HT1080 (cell line): ENCODE measurements around the gene RFT1. TPM values are rescaled to one million over a fixed set of nuclear protein-coding genes. Genes with fewer than 3 reads are reported as not detected.

Experiments
- DNase-seq: peaks from one replicate; pipeline ENCODE4 v3.0.0-alpha.2; 2015; ENCODE audit warnings: low read depth
- polyA plus RNA-seq, 2 experiments: library from polyadenylated mRNA; depleted of rRNA; stranded (reverse); fragments of >200 nt; gene quantifications; 2 replicates each; pipeline ENCODE4 v1.2.3, GENCODE V29; 2015
- total RNA-seq: library from RNA; depleted of rRNA; stranded (reverse); fragments of >200 nt; shearing (Covaris generic); gene quantifications from 2 replicates; pipeline ENCODE4 v1.2.3, GENCODE V29; 2014; rRNA removed

Gene RFT1, protein sequence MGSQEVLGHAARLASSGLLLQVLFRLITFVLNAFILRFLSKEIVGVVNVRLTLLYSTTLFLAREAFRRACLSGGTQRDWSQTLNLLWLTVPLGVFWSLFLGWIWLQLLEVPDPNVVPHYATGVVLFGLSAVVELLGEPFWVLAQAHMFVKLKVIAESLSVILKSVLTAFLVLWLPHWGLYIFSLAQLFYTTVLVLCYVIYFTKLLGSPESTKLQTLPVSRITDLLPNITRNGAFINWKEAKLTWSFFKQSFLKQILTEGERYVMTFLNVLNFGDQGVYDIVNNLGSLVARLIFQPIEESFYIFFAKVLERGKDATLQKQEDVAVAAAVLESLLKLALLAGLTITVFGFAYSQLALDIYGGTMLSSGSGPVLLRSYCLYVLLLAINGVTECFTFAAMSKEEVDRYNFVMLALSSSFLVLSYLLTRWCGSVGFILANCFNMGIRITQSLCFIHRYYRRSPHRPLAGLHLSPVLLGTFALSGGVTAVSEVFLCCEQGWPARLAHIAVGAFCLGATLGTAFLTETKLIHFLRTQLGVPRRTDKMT
- total RNA-seq, result 19.5 and 35.0 TPM in 2 replicates
- polyA plus RNA-seq (2015; cell fraction: cytosol; rRNA removed), result 38.3 and 48.0 TPM in 2 replicates
- 38.2 and 41.4 TPM in 2 replicates for polyA plus RNA-seq (2015; cell fraction: nucleus; rRNA removed)

DNA sequence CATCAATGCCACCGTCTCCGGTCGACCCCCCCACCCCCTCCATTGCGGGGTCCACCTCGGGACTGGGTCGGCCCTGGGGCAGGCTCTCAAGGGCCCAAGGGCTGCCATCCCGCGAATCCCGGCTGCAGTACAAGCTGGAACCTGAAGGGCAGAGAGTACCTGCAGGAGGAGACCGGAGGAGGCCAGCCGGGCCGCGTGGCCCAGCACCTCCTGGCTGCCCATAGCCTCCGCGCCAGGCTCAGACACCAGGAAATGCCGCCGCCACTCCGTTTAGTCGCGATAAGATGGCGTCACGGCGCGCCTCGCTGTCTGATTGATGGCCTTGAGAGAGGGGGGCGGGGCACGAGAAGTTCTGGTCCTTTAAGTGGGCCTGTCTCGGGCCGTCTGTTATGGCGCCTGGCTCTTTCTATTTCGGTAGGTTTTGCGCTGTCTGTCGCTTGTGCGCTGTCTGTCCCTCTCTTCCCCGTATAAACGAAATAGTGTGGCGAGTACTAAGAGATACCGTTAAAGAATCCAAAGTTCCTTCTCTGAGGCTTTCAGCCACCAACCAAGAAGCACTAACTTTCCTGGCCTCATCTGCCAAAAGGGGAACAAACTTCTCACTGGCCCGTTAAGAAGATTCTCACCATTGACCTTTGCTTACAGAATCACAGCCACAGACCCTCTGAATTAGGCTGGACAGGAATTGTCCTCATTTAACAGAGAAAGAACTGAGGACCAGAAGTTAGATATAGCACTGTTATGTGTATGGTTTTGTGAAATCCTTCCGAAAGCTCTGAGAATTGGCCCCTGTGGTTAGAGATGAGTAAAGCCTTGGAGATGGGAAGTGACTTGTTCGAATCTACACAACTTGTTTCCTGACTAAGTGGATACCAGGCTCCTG, at the start of gene RFT1:
Gene RFT1 (minus strand): TSS at position 257 of the 883 bp plus-strand sequence. CDS start 35 bp downstream, at position 222.
- peak; percentile 92 for DNase-seq

DNA sequence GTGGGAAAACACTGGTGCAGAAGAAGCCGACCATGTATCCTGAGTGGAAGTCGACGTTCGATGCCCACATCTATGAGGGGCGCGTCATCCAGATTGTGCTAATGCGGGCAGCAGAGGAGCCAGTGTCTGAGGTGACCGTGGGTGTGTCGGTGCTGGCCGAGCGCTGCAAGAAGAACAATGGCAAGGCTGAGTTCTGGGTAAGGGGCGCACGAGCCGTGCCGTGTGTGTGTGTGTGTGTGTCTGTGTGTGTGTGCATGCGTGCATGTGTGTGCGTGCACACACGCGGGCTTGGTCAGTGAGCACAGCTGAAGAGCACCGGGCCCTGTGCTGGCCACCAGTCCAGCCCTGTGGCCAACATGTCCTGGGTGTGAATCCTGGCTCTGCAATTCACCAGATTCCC, 49.3 kb upstream of the RFT1 start:
- no peak for DNase-seq

DNA sequence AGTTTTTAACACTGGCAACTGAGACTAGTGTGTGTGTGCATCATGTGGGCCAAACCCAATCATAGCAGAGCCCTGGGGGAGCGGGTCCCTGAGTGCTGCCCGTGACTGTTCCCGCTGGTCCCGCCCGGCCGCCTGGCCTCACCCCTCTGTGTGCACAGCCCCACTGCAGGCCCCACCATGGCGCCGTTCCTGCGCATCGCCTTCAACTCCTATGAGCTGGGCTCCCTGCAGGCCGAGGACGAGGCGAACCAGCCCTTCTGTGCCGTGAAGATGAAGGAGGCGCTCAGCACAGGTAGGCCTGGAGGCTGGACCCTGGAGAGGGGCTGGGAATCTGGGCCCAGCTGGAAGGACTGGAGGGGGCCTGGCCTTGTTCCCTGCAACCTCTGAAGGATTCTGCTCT, 48.0 kb upstream of the RFT1 start:
- DNase-seq, result no peak

DNA sequence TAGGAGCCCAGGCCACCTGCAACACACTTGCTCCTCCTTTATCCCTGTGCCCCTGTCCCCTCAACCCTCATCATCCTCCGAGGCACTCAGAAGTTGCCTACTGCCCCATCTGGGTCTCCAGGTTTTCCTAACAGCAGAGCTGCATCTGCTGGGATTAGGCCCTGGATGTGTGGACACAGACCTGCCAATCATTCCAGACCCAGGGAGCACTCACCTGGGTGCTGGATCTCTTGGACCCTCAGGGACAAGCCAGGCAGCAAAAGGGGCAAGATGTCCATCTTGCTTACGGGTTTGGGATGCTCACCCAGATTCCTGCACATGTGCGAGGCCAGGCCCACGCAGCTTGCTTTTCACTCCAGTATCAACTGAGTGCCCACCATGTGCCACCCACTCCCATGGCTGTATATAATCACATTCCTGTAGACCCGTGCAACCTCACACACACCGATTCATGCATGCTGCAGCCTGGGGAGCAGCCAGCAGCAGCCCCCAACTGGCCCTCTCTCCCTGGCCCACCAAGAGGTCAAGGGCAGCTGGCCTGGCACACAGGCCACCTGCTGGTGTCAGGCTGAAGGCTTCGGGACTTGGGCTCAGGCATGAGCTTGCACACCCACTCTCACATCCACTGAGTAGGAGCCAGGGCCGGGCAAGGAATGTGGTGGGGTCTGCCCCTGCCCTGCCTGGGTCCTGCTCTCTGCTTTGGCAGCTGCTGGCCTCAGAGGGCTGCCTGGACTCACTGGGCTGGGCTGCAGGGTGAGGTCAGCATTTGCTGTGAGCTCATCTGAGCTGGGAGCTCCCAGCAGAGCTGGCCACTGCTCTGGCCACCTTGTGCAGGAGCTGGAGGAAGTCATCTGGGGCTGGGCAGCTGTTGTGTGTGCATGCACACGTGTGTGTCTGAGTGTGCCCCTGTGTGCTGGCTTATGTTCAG, 45.6 kb upstream of the RFT1 start:
- no peak for DNase-seq

DNA sequence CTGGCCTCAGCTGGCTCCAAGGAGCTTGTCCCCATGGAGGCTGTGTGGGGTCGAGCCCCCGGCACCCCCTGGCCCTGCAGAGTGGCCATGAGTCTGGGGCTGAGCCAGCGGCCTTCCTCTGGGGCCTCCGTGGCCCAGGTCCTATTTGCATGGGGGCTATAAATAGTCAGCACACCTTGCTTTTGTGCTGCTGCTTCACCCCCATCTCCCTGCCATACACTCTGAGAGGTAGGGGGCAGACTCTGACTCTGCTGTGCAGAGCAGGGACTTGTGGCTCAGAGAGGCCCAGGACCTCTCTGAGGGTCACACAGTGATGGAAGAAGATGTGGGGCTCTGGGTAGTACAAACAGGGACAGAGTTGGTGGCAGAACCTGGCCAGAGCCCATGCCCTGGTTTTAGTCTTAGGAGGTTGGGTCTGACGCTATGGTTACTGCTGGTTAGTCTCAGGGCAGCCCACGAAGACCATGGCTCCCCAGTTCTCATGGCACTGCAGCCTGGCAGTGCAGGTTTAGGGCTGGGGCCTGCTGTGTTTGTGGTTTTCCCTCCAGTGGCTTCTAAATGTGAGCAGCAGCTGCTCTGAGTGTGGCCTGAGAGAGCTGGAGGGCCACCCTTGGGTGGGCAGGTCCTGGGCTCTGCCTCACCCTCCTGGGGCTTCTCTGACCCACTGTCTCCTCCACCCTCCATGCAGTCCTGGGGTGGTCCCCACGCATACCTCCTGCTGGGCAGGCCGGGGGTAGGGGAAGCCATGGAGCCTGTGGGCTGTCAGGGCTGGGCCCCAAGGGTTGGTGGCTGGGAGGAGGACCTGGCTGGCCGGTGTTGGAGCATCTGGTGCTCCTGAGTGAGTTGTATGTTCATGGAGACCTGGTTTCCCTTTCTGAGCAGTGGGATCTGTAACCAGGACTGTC, 44.4 kb upstream of the RFT1 start:
- DNase-seq, result no peak

DNA sequence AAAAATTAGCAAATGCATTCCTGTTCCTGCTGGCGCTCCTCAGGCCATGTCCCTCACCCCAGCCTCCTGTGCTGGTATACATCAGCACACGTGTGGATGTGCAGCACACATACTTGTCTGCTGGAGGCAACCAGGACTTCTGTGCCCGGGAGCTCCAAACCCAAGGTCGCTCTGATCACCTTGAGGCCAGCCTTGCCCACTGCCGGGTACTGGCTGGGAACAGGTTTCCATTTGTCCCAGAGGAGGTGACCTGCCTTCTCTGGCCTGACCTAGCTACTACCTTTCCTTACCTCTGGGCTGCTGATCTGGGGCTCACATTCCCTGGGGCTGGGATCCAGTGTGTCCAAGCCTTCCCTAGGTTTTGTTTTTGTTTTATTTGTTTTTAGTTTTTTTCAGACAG, 42.9 kb upstream of the RFT1 start:
- DNase-seq, result no peak

DNA sequence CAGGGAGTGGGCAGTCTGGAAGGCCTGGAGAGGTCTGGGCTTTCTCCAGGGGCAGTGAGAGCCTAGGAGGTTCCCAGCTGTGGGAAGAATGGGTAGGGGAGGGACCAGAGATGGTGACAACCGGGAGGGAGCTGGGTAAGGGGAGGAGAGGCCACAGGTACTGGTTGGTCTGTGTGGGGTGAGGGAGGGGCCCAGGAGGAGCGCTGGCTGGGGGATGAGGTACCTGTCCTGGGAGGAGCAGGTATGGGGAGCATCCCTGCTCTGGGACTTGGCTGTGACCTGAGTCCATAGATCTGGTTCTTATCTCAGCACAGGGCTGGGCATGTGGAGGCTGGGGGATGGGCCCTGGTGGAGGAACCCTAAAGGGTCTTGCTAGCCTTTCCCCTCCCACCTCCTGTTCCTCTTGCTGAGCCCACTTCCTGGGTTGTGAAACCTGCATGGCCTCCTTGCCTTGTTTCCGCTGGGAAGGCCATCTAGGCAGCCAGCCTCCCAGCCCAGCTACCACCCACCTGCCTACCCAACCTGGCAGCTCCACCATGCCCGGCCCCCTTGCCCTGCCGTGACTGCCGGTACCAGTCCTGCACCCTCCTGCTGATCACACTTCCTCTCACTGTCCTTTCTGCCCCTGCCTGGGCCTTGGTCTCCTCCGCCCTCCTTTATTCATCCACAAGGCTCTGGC, 41.7 kb upstream of the RFT1 start:
- DNase-seq, result no peak

DNA sequence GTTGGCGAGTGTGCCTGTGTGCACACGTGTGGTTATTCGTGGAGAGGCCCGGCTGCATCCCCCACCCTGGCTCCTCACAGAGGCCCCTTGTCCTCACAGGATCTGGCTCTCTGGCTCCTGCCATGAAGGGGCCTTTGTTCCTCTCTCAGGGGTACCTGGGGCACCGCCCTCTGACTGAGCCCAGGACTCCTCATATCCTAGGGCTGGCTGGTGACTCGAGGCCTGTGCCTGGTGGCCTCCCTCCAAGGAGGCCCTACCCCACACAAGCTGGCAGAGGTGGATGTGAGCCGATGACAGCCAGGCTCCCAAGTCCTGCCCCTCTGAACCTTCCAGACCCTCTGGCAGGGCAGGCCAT, 40.8 kb upstream of the RFT1 start:
- DNase-seq, result peak; percentile 33

DNA sequence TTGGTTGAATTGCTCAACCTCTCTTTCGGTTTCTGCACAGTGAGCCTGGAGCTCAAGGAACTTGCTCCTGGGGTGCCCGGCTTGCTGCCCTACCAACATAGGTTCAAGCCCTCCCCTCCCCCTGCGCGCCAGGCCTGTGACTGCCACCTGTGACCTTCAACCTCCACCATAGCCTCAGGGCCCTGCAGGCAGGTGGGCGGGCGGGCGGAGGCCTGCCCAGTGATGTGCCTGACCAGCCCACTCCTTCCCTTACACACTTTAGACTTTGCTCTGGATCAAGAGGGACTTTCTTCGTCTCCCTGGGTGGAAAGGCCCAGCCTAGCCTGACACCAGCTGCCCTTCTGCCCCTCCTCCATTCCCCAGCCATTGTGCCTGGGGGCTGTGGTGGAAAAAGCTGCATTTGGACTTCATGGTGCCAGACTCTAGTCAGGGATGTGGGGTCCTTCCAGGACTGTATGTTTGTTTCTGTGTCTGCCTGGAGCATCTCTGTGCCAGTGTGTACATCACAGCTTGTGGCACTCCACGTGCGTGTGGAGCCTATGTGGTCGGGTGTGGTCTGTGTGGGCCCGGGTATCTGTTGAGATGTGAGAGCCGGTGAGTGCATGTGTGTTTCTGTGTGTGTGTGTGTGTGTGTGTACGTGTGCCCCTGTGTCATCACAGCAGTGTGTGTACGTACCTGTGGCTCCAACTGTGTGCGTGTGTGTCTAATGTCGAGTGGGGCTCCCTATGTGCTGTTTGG, 40.3 kb upstream of the RFT1 start:
- no peak for DNase-seq

DNA sequence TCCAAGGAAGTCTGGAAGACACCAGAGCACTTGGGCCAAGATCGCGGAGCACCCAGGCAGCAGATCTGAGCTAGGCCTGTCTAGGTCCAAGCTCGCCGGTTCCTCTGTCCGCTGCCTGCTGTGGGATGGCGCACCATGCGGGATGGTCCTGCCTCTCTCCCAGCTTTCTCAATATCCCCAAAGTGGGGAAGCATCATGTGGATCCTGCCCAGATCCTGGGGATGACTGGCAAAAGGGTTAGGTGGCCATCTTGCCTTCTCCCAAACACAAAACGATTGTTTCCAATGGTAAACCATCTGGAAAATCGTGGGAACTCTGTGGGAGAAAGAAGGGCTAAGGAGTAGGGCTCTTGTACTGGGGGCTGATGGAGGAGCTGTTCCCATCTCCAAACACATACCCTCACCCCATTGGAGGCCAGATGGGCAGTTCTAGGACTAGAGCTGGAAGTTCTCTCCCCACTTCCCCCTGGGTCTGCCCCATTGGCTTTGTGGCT, 39.6 kb upstream of the RFT1 start:
- no peak for DNase-seq

DNA sequence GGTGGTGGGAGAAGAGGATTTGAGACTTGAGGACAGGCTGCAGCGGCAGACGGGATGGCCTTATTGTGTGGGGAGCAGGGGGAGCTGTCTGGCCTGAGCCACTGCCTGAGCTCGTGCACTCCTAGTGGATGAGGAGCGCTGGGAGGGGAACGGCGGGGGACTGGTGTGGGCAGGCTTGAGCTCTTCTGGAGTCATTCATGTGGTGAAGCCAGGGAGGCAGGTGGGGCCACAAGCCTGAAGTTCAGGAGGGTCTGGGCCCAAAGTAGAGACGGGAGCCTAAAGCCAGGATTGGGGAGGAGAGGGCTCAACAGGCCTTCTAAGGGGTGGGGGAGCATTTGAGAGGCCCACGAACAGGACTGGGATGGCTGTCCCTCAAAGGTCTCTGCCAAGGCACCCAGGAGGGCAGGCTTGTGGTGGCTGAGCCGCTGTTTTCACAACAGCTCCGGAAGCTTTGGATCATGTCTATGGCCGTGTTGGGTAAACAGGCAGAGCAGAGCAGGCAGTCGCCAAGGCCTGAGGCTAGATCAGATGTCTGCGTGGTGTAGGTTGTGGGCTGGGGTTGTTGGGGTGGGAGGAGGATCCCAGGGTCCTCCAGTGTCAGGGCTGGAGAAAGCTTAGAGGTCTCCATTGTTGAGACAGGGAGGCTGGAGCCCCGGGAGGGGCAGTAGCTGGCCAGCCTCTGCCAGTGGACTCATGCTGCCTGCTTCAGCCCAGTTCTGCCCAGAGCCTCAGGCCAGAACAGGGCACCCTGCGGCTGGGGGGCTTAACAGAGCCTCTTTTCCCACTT, 39.0 kb upstream of the RFT1 start:
- DNase-seq, result no peak

DNA sequence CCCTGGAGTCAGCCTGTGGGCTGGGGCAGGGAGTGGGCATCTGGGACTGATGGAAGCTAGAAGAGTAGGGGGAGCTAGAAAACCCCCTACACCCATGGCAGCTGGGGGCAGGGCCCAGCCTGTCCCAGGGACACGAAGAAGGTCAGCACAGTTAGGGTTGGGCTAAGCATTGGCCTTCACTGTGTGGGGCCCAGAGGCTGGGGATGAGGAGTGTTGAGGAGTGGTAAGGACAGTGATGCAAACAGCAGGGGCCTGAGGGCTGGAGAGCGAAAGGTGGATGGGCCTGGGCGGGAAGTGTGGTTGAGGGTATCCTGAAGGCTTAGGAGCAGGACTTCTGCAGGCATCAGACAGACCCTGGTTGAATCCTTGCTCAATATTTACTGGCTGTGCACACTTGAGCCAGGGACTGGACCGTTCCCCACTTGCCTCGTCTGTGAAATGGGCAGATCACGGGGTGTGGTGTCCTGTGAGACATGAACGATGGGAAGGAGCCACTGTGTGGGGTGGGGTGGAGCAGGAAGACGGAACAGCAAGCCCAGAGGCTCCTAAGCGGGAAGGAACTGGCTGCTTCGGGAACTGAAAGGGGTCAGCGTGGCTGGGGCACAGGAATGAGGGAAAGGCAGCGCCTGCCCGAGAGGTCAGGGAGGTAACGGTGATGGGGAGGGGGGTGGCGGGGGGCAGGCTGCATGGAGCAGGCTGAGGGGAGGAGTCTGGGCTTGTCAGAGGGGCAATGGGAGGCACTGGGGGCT, 38.1 kb upstream of the RFT1 start:
- DNase-seq, result no peak

DNA sequence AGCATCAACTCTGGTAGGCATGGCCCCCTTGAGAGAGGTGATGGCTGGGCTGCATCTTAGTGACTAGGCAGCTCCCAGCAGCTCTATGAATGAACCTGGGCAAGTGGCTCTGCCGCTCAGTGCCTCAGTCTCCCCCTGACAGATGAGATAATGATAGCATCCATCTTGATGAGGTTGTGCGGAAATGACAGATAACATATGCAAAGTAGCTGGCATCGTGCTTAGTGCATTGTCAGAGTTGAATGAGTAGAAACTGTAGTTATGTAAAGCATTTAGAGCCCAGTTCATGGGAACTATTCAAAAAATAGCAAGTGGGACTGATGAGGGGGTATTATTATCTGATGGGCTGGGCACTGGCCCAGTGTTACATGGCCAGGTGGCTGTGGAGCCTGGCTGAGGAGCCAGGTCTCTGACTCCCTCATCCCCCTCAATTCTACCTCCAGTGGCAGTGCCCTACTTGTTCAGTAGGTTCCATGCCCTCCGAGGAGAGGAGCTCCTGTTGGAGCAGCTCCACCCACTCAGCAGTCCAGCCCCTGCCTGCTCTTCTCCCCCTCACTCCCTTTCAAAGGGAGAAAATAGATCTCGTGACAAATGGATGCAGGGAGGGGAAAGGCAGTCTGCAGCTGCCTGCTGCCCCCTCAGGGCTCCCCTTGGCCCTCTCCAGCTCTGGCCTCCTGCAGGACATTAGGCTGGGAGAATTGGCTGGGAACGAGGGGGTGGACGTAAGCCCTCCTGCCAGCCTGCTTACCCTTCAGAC, 37.4 kb upstream of the RFT1 start:
- DNase-seq, result no peak

DNA sequence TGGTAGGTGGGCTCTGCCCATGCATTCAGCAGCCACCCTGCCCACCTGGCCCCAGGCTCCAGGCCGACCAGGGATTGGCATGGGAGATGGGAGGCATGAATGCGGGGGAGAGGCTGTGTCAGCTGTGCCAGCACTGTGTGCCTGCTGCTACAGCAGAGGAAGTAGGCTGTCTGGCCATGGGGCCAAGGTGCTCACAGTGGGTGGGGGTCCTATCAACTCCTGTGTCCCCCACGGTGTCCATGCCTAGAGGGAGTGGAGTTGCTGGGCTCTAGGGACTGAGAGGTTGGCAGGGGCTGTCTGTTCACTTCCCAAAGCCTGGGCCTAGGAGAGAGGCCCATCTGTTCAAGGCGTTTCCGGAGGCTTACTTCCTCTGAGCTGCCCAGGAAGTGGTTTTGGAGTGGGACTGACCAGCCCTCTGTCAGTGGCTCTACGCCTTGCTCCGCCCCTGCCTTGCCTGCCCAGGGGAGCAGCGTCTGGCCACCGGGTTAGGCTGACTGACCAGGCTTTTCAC, 36.6 kb upstream of the RFT1 start:
- peak; percentile 88 for DNase-seq

DNA sequence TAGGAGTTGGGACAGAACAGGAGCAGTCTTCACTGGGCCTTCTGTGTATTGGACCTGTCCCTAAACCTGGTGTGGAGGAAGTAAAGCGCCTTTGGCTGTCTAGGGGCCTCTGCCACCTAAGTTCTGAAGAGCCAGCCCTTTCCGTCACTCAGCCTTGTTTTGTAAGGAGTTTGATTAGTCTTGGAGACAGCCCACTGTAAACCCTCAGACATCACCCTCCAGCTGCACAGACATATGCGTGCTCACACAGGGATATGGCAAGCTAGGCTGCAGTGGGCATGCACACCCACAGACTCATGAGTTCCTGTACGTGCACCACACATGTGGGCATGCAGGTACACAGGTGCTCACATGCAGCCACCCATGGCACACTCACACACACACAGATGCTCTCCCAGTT, 36.0 kb upstream of the RFT1 start:
- DNase-seq, result no peak

DNA sequence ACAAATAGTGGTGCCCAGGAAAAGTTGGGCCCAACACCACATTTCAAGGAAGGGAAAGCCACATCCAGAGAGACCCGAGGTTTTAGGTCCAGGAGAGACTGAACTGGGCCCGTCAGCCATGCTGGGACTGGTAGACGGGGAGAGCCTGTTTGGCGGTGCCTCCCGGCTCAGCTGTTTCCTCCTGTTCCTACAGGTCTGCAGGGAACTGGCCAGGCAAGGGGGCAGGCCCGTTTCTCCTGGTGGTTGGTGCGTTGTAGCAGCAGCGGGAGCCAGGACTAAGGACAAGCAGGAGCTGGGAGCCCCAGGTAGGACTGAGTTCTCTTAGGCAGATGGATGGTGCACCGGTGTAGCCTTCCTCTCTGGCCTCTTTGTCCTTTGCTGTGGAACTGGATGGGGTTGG, 34.7 kb upstream of the RFT1 start:
- DNase-seq, result no peak
